GM23338 (cell line): Measurements from ENCODE around the gene SERGEF. TPM values are rescaled to one million over a fixed set of nuclear protein-coding genes. Genes with fewer than 3 reads are reported as not detected.

ENCODE experiments used
- ATAC-seq: fragments of 200-7000 bp; cut with Tn5 transposase; 3 replicates; pipeline ENCODE4 v1.9.1; 2020
- DNase-seq: peaks from one replicate; pipeline ENCODE4 v3.0.0-alpha.2; 2015; ENCODE audit warnings: low spot score
- H2AFZ ChIP-seq: fragments of 200-600 bp; sonication (generic); 2 replicates; pipeline ENCODE4 v1.8.0; 2016; ENCODE audit warnings: antibody characterized with exemption, mild to moderate bottlenecking, moderate library complexity
- H3F3A ChIP-seq: fragments of 200-600 bp; sonication (generic); replicated peaks from 2 replicates; pipeline ENCODE4 v1.8.0; 2017; ENCODE audit warnings: antibody characterized with exemption, mixed run types, low read depth
- H3K27ac ChIP-seq: fragments of 200-600 bp; sonication (generic); 2 replicates; pipeline ENCODE4 v1.6.1; 2016; ENCODE audit warnings: low read depth
- H3K27me3 ChIP-seq: fragments of 200-600 bp; sonication (generic); 2 replicates; pipeline ENCODE4 v1.8.0; 2016; ENCODE audit warnings: mild to moderate bottlenecking, mixed run types, moderate library complexity; ENCODE audit not compliant: insufficient read depth
- H3K36me3 ChIP-seq: fragments of 200-600 bp; sonication (generic); 2 replicates; pipeline ENCODE4 v1.8.0; 2016; ENCODE audit warnings: mild to moderate bottlenecking; ENCODE audit not compliant: insufficient read depth
- H3K4me1 ChIP-seq: fragments of 200-600 bp; sonication (generic); 2 replicates; pipeline ENCODE4 v1.8.0; 2016; ENCODE audit warnings: mild to moderate bottlenecking, moderate library complexity; ENCODE audit not compliant: insufficient read depth
- H3K4me2 ChIP-seq: fragments of 200-600 bp; sonication (generic); 2 replicates; pipeline ENCODE4 v1.7.1; 2017; ENCODE audit warnings: mixed run types
- H3K4me3 ChIP-seq: fragments of 200-600 bp; sonication (generic); 2 replicates; pipeline ENCODE4 v1.6.1; 2016; ENCODE audit warnings: mixed run types
- H3K79me2 ChIP-seq: fragments of 200-600 bp; sonication (generic); replicated peaks from 2 replicates; pipeline ENCODE4 v1.8.0; 2017; ENCODE audit warnings: mild to moderate bottlenecking; ENCODE audit not compliant: insufficient read depth
- H3K9me2 ChIP-seq: fragments of 200-600 bp; sonication (generic); 2 replicates; pipeline ENCODE4 v1.8.0; 2017; ENCODE audit not compliant: insufficient read depth
- H4K20me1 ChIP-seq: fragments of 200-600 bp; sonication (generic); replicated peaks from 2 replicates; pipeline ENCODE4 v1.8.0; 2017; ENCODE audit warnings: mild to moderate bottlenecking; ENCODE audit not compliant: insufficient read depth
- H3K27ac Mint-ChIP-seq: 2 replicates; pipeline ENCODE4 v1.8.0; 2020; ENCODE audit warnings: inconsistent platforms, mild to moderate bottlenecking, moderate library complexity, mixed read lengths
- H3K27me3 Mint-ChIP-seq: 3 replicates; pipeline ENCODE4 v1.8.0; 2022; ENCODE audit warnings: low read depth, mild to moderate bottlenecking, moderate library complexity, mixed read lengths, inconsistent platforms; ENCODE audit not compliant: insufficient read depth, poor library complexity
- H3K36me3 Mint-ChIP-seq: 3 replicates; pipeline ENCODE4 v1.8.0; 2021; ENCODE audit warnings: low read depth, mild to moderate bottlenecking, inconsistent platforms, moderate library complexity, mixed read lengths
- H3K4me1 Mint-ChIP-seq: 3 replicates; pipeline ENCODE4 v1.8.0; 2020; ENCODE audit warnings: mild to moderate bottlenecking, inconsistent platforms, mixed read lengths
- H3K4me3 Mint-ChIP-seq: 3 replicates; pipeline ENCODE4 v1.8.0; 2021; ENCODE audit warnings: moderate library complexity, mild to moderate bottlenecking, inconsistent platforms, mixed read lengths
- H3K9me3 Mint-ChIP-seq: 3 replicates; pipeline ENCODE4 v1.8.0; 2020; ENCODE audit warnings: moderate library complexity, mild to moderate bottlenecking, inconsistent platforms, mixed read lengths
- CREB1 ChIP-seq: fragments of 250-450 bp; sonication (Bioruptor Pico); IDR thresholded peaks from 2 replicates; pipeline ENCODE4 v1.5.0; 2020; ENCODE audit warnings: low read depth, mild to moderate bottlenecking, moderate library complexity
- EZH2 ChIP-seq: fragments of 200-600 bp; sonication (generic); IDR thresholded peaks from one replicate; pipeline ENCODE4 v1.8.0; 2017; ENCODE audit warnings: antibody characterized with exemption, mild to moderate bottlenecking, low read depth; ENCODE audit not compliant: unreplicated experiment
- EZH2phosphoT487 ChIP-seq: fragments of 200-600 bp; sonication (generic); IDR thresholded peaks from one replicate; pipeline ENCODE4 v1.8.1; 2018; ENCODE audit warnings: antibody characterized with exemption; ENCODE audit not compliant: unreplicated experiment
- JUNB ChIP-seq: IDR thresholded peaks from one replicate; pipeline ENCODE4 v1.6.1; 2016; ENCODE audit warnings: antibody characterized with exemption; ENCODE audit not compliant: unreplicated experiment
- NANOG ChIP-seq: IDR thresholded peaks from 2 replicates; pipeline ENCODE4 v1.6.1; 2016; ENCODE audit warnings: antibody characterized with exemption, borderline replicate concordance
- POLR2AphosphoS5 ChIP-seq: IDR thresholded peaks from 2 replicates; pipeline ENCODE4 v1.6.1; 2016; ENCODE audit warnings: antibody characterized with exemption, low read depth
- STAT1 ChIP-seq: IDR thresholded peaks from one replicate; pipeline ENCODE4 v1.6.1; 2016; ENCODE audit warnings: antibody characterized with exemption; ENCODE audit not compliant: unreplicated experiment
- ZNF114 ChIP-seq: fragments of 250-450 bp; sonication (Bioruptor Pico); IDR thresholded peaks from 2 replicates; pipeline ENCODE4 v1.5.0; 2020; ENCODE audit warnings: mild to moderate bottlenecking, moderate library complexity
- ZNF331 ChIP-seq: fragments of 250-450 bp; sonication (Bioruptor Pico); IDR thresholded peaks from 2 replicates; pipeline ENCODE4 v1.5.0; 2020; ENCODE audit warnings: low read depth, mild to moderate bottlenecking, moderate library complexity
- polyA plus RNA-seq: library from polyadenylated mRNA; unstranded; fragments of >200 nt; fragmentation: Nextera tagmentation; extraction: Ambion mirVana; gene quantifications from 2 replicates; pipeline ENCODE4 v1.2.1, GENCODE V29; 2016
- total RNA-seq: library from RNA; depleted of rRNA; stranded (reverse); fragments of >200 nt; shearing (Covaris generic); gene quantifications from 2 replicates; pipeline ENCODE4 v1.2.3, GENCODE V29; 2014
- TF ChIP-seq, protein P1 (sequence below): fragments of 250-450 bp; sonication (Bioruptor Pico); IDR thresholded peaks from 2 replicates; pipeline ENCODE4 v1.5.0; 2020; ENCODE audit warnings: mild to moderate bottlenecking, moderate library complexity
- TF ChIP-seq, protein P2 (sequence below), 2 experiments: fragments of 200-600 bp in 1 of 2; sonication (generic) in 1 of 2; conservative IDR thresholded peaks; 2 replicates each; pipeline versions ENCODE4 v1.5.1 to v1.6.1; 2016 to 2017; ENCODE audit warnings: antibody characterized with exemption in 2 of 2, low read depth in 2 of 2, mild to moderate bottlenecking in 2 of 2, moderate library complexity in 1 of 2
- TF ChIP-seq, protein P3 (sequence below): IDR thresholded peaks from one replicate; pipeline ENCODE4 v1.6.1; 2018; ENCODE audit warnings: antibody characterized with exemption; ENCODE audit not compliant: unreplicated experiment

SERGEF gene
- total and polyA plus RNA-seq, 2 experiments from 2014 or later, result 24.2 to 27.9 TPM

- no peak for TF ChIP-seq NANOG
These were observed 174.7 kb downstream of the SERGEF start (continued) for GRCh38 chr11:17838102-17838501.

DNA sequence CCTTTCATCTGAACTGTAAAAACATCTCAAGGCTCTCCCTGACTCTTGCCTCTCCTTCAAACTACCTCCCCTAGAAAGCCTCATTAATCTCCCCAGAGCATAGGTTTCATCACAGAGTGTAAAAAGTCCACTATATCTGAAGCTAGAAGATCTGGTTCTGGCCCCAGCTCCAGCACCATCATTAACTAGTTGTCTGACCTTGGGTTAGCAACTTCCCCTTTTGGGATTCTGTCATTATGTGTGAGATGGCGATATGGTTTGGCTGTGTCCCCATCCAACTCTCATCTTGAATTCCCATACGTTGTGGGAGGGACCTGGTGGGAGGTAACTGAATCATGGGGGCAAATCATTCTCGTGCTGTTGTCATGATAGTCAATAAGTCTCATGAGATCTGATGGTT, 181.0 kb downstream of the SERGEF start:
- no peak for DNase-seq

More for the DNA sequence above, 181.0 kb downstream of the SERGEF start:
- Histone ChIP-seq H3K27me3 (no peaks in the 10 kb centered on the region), H3K9me2 (peaks cover 11% of the 10 kb centered on the region), H3K36me3 (no peaks in the 10 kb centered on the region), H3K4me1 (no peaks in the 10 kb centered on the region), H3K79me2 (no peaks in the 10 kb centered on the region), H3K4me2 (no peak overlapping the region), H3K27ac (no peak overlapping the region), H3K4me3 (no peak overlapping the region), H4K20me1 (0 out of 2 replicates have a peak, but pooled peaks cover 4% of the 10 kb centered on the region), H2AFZ (no peak overlapping the region), H3F3A (no peaks in the 10 kb centered on the region)
- Mint-ChIP-seq H3K9me3 (no peaks in the 10 kb centered on the region), H3K27ac (no peak overlapping the region), H3K36me3 (no peaks in the 10 kb centered on the region), H3K4me3 (no peak overlapping the region), H3K27me3 (peaks cover 2% of the 10 kb centered on the region), H3K4me1 (peaks cover 4% of the 10 kb centered on the region; the same call in 2 of the 3 replicates)
- ATAC-seq, result no peak
- TF ChIP-seq ZNF114 (CRISPR knock-in tag) (no peak), CREB1 (CRISPR knock-in tag) (no peak), STAT1 (no peak), NANOG (no peak), POLR2AphosphoS5 (no peak), EZH2 (no peak), EZH2phosphoT487 (no peak), ZNF331 (CRISPR knock-in tag) (no peak), JUNB (no peak)
- TF ChIP-seq, protein P1, sequence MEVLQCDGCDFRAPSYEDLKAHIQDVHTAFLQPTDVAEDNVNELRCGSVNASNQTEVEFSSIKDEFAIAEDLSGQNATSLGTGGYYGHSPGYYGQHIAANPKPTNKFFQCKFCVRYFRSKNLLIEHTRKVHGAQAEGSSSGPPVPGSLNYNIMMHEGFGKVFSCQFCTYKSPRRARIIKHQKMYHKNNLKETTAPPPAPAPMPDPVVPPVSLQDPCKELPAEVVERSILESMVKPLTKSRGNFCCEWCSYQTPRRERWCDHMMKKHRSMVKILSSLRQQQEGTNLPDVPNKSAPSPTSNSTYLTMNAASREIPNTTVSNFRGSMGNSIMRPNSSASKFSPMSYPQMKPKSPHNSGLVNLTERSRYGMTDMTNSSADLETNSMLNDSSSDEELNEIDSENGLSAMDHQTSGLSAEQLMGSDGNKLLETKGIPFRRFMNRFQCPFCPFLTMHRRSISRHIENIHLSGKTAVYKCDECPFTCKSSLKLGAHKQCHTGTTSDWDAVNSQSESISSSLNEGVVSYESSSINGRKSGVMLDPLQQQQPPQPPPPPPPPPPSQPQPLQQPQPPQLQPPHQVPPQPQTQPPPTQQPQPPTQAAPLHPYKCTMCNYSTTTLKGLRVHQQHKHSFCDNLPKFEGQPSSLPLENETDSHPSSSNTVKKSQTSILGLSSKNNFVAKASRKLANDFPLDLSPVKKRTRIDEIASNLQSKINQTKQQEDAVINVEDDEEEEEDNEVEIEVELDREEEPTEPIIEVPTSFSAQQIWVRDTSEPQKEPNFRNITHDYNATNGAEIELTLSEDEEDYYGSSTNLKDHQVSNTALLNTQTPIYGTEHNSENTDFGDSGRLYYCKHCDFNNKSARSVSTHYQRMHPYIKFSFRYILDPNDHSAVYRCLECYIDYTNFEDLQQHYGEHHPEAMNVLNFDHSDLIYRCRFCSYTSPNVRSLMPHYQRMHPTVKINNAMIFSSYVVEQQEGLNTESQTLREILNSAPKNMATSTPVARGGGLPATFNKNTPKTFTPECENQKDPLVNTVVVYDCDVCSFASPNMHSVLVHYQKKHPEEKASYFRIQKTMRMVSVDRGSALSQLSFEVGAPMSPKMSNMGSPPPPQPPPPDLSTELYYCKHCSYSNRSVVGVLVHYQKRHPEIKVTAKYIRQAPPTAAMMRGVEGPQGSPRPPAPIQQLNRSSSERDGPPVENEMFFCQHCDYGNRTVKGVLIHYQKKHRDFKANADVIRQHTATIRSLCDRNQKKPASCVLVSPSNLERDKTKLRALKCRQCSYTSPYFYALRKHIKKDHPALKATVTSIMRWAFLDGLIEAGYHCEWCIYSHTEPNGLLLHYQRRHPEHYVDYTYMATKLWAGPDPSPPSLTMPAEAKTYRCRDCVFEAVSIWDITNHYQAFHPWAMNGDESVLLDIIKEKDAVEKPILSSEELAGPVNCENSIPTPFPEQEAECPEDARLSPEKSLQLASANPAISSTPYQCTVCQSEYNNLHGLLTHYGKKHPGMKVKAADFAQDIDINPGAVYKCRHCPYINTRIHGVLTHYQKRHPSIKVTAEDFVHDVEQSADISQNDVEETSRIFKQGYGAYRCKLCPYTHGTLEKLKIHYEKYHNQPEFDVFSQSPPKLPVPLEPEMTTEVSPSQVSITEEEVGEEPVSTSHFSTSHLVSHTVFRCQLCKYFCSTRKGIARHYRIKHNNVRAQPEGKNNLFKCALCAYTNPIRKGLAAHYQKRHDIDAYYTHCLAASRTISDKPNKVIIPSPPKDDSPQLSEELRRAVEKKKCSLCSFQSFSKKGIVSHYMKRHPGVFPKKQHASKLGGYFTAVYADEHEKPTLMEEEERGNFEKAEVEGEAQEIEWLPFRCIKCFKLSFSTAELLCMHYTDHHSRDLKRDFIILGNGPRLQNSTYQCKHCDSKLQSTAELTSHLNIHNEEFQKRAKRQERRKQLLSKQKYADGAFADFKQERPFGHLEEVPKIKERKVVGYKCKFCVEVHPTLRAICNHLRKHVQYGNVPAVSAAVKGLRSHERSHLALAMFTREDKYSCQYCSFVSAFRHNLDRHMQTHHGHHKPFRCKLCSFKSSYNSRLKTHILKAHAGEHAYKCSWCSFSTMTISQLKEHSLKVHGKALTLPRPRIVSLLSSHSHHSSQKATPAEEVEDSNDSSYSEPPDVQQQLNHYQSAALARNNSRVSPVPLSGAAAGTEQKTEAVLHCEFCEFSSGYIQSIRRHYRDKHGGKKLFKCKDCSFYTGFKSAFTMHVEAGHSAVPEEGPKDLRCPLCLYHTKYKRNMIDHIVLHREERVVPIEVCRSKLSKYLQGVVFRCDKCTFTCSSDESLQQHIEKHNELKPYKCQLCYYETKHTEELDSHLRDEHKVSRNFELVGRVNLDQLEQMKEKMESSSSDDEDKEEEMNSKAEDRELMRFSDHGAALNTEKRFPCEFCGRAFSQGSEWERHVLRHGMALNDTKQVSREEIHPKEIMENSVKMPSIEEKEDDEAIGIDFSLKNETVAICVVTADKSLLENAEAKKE (CRISPR knock-in tag), result no peak
- TF ChIP-seq, protein P2, sequence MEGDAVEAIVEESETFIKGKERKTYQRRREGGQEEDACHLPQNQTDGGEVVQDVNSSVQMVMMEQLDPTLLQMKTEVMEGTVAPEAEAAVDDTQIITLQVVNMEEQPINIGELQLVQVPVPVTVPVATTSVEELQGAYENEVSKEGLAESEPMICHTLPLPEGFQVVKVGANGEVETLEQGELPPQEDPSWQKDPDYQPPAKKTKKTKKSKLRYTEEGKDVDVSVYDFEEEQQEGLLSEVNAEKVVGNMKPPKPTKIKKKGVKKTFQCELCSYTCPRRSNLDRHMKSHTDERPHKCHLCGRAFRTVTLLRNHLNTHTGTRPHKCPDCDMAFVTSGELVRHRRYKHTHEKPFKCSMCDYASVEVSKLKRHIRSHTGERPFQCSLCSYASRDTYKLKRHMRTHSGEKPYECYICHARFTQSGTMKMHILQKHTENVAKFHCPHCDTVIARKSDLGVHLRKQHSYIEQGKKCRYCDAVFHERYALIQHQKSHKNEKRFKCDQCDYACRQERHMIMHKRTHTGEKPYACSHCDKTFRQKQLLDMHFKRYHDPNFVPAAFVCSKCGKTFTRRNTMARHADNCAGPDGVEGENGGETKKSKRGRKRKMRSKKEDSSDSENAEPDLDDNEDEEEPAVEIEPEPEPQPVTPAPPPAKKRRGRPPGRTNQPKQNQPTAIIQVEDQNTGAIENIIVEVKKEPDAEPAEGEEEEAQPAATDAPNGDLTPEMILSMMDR (conservative IDR thresholded peaks at IDR 0.05; ENCODE audit: low read depth in 2 of 2), result no peak
- TF ChIP-seq, protein P3, sequence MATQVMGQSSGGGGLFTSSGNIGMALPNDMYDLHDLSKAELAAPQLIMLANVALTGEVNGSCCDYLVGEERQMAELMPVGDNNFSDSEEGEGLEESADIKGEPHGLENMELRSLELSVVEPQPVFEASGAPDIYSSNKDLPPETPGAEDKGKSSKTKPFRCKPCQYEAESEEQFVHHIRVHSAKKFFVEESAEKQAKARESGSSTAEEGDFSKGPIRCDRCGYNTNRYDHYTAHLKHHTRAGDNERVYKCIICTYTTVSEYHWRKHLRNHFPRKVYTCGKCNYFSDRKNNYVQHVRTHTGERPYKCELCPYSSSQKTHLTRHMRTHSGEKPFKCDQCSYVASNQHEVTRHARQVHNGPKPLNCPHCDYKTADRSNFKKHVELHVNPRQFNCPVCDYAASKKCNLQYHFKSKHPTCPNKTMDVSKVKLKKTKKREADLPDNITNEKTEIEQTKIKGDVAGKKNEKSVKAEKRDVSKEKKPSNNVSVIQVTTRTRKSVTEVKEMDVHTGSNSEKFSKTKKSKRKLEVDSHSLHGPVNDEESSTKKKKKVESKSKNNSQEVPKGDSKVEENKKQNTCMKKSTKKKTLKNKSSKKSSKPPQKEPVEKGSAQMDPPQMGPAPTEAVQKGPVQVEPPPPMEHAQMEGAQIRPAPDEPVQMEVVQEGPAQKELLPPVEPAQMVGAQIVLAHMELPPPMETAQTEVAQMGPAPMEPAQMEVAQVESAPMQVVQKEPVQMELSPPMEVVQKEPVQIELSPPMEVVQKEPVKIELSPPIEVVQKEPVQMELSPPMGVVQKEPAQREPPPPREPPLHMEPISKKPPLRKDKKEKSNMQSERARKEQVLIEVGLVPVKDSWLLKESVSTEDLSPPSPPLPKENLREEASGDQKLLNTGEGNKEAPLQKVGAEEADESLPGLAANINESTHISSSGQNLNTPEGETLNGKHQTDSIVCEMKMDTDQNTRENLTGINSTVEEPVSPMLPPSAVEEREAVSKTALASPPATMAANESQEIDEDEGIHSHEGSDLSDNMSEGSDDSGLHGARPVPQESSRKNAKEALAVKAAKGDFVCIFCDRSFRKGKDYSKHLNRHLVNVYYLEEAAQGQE, result no peak
